H9 (cell line): ENCODE results near the gene MARCHF9. TPM values are rescaled to one million over a fixed set of nuclear protein-coding genes. Genes with fewer than 3 reads are reported as not detected.

Source experiments
- DNase-seq: peaks from one replicate; pipeline ENCODE4 v3.0.0-alpha.2; 2017
- H2AFZ ChIP-seq: one replicate; pipeline ENCODE4 v1.6.1; 2013; ENCODE audit warnings: mild to moderate bottlenecking, low read length, control low read depth, moderate library complexity
- H2AK5ac ChIP-seq: 2 replicates; pipeline ENCODE4 v1.6.1; 2013; ENCODE audit warnings: low read length, control low read depth, mixed read lengths; ENCODE audit not compliant: insufficient read length
- H2BK120ac ChIP-seq: one replicate; pipeline ENCODE4 v1.6.1; 2013; ENCODE audit warnings: low read depth, mild to moderate bottlenecking, low read length, control low read depth, inconsistent platforms; ENCODE audit not compliant: poor library complexity, severe bottlenecking
- H2BK12ac ChIP-seq: 2 replicates; pipeline ENCODE4 v1.6.1; 2013; ENCODE audit warnings: low read length, control low read depth, mixed read lengths, low read depth; ENCODE audit not compliant: insufficient read length
- H2BK15ac ChIP-seq: 2 replicates; pipeline ENCODE4 v1.6.1; 2013; ENCODE audit warnings: low read depth, low read length, control low read depth
- H2BK20ac ChIP-seq: one replicate; pipeline ENCODE4 v1.6.1; 2013; ENCODE audit warnings: low read depth, mild to moderate bottlenecking, low read length, control low read depth, inconsistent platforms; ENCODE audit not compliant: poor library complexity, severe bottlenecking
- H2BK5ac ChIP-seq: 2 replicates; pipeline ENCODE4 v1.6.1; 2013; ENCODE audit warnings: low read length, control low read depth, mixed read lengths; ENCODE audit not compliant: insufficient read length
- H3K14ac ChIP-seq: 2 replicates; pipeline ENCODE4 v1.6.1; 2013; ENCODE audit warnings: low read length, control low read depth; ENCODE audit not compliant: insufficient read depth
- H3K18ac ChIP-seq: 2 replicates; pipeline ENCODE4 v1.6.1; 2013; ENCODE audit warnings: low read depth, mild to moderate bottlenecking, mixed read lengths, low read length, control low read depth; ENCODE audit not compliant: insufficient read length
- H3K23ac ChIP-seq: 2 replicates; pipeline ENCODE4 v1.6.1; 2013; ENCODE audit warnings: low read length, control low read depth, mixed read lengths, low read depth; ENCODE audit not compliant: insufficient read length
- H3K23me2 ChIP-seq: 2 replicates; pipeline ENCODE4 v1.6.1; 2013; ENCODE audit warnings: low read depth, mild to moderate bottlenecking, mixed read lengths, low read length, control low read depth; ENCODE audit not compliant: insufficient read length, poor library complexity, severe bottlenecking
- H3K27ac ChIP-seq: 2 replicates; pipeline ENCODE4 v1.5.1; 2013; ENCODE audit warnings: low read length, control low read depth, mixed read lengths, low read depth; ENCODE audit not compliant: insufficient read length
- H3K27me3 ChIP-seq: 2 replicates; pipeline ENCODE4 v1.6.1; 2013; ENCODE audit warnings: low read length, control low read depth, inconsistent platforms; ENCODE audit not compliant: insufficient read depth
- H3K4ac ChIP-seq: 2 replicates; pipeline ENCODE4 v1.6.1; 2013; ENCODE audit warnings: low read depth, mild to moderate bottlenecking, control low read depth, inconsistent platforms, low read length, moderate library complexity
- H3K4me1 ChIP-seq: 2 replicates; pipeline ENCODE4 v1.6.1; 2013; ENCODE audit warnings: low read length, control low read depth, inconsistent platforms; ENCODE audit not compliant: insufficient read depth
- H3K4me2 ChIP-seq: 2 replicates; pipeline ENCODE4 v1.6.1; 2013; ENCODE audit warnings: low read length, control low read depth, mixed read lengths; ENCODE audit not compliant: insufficient read length, insufficient read depth
- H3K56ac ChIP-seq: 2 replicates; pipeline ENCODE4 v1.6.1; 2013; ENCODE audit warnings: low read depth, mild to moderate bottlenecking, mixed read lengths, low read length, control low read depth; ENCODE audit not compliant: insufficient read length
- H3K79me1 ChIP-seq: 2 replicates; pipeline ENCODE4 v1.6.1; 2013; ENCODE audit warnings: low read depth, mild to moderate bottlenecking, moderate library complexity, low read length, control low read depth, inconsistent platforms; ENCODE audit not compliant: insufficient read depth, poor library complexity, severe bottlenecking
- H3K79me2 ChIP-seq: 2 replicates; pipeline ENCODE4 v1.6.1; 2013; ENCODE audit warnings: low read length, control low read depth, inconsistent platforms; ENCODE audit not compliant: insufficient read depth
- H3K9ac ChIP-seq: 2 replicates; pipeline ENCODE4 v1.6.1; 2013; ENCODE audit warnings: low read length, control low read depth, mixed read lengths; ENCODE audit not compliant: insufficient read length; ENCODE audit errors: extremely low read depth
- H3K9me3 ChIP-seq: one replicate; pipeline ENCODE4 v1.6.1; 2013; ENCODE audit warnings: low read depth, low read length, inconsistent platforms; ENCODE audit not compliant: control insufficient read depth
- H3T11ph ChIP-seq: one replicate; pipeline ENCODE4 v1.6.1; 2013; ENCODE audit warnings: mild to moderate bottlenecking, low read length, control low read depth, inconsistent platforms
- H4K20me1 ChIP-seq: one replicate; pipeline ENCODE4 v1.6.1; 2013; ENCODE audit not compliant: control insufficient read depth, insufficient read length, insufficient read depth
- H4K5ac ChIP-seq: 2 replicates; pipeline ENCODE4 v1.6.1; 2013; ENCODE audit warnings: low read depth, mild to moderate bottlenecking, mixed read lengths, low read length, control low read depth; ENCODE audit not compliant: insufficient read length
- H4K8ac ChIP-seq: replicated peaks from 2 replicates; pipeline ENCODE4 v1.6.1; 2013; ENCODE audit warnings: low read length, control low read depth, mixed read lengths, low read depth; ENCODE audit not compliant: insufficient read length
- H4K91ac ChIP-seq: 2 replicates; pipeline ENCODE4 v1.6.1; 2013; ENCODE audit warnings: low read depth, mild to moderate bottlenecking, moderate library complexity, mixed read lengths, low read length, control low read depth; ENCODE audit not compliant: insufficient read length
- H3K27ac Mint-ChIP-seq, 3 experiments: 2 replicates in 2 of 3; 3 replicates in 1 of 3; pipeline ENCODE4 v1.8.0; 2020 to 2021; ENCODE audit warnings: mixed read lengths in 3 of 3, mild to moderate bottlenecking in 1 of 3, moderate library complexity in 1 of 3
- H3K27me3 Mint-ChIP-seq: 2 replicates; pipeline ENCODE4 v1.8.0; 2021; ENCODE audit warnings: low read depth, mild to moderate bottlenecking, moderate library complexity, mixed read lengths
- H3K36me3 Mint-ChIP-seq, 3 experiments: 2 replicates in 2 of 3; 3 replicates in 1 of 3; pipeline ENCODE4 v1.8.0; 2020 to 2021; ENCODE audit warnings: low read depth in 3 of 3, mixed read lengths in 3 of 3; ENCODE audit not compliant: insufficient read depth in 1 of 3
- H3K4me1 Mint-ChIP-seq, 2 experiments: 2 replicates each; pipeline ENCODE4 v1.8.0; 2020; ENCODE audit warnings: mixed read lengths in 2 of 2
- H3K4me3 Mint-ChIP-seq, 2 experiments: 2 replicates in 1 of 2; 3 replicates in 1 of 2; pipeline ENCODE4 v1.8.0; 2020 to 2021; ENCODE audit warnings: mild to moderate bottlenecking in 2 of 2, mixed read lengths in 2 of 2, moderate library complexity in 1 of 2
- H3K9me3 Mint-ChIP-seq, 2 experiments: 2 replicates in 1 of 2; 3 replicates in 1 of 2; pipeline ENCODE4 v1.8.0; 2020; ENCODE audit warnings: mild to moderate bottlenecking in 2 of 2, mixed read lengths in 2 of 2, moderate library complexity in 1 of 2
- CTCF ChIP-seq: fragments of 200-600 bp; sonication (generic); conservative IDR thresholded peaks from 3 replicates; pipeline ENCODE4 v1.8.0; 2021; ENCODE audit warnings: antibody characterized with exemption, mild to moderate bottlenecking
- WGBS: extraction: QIAGEN DNeasy Blood & Tissue Kit; methylation state at CpG from one replicate; pipeline ENCODE4 v1.1.7; 2013; ENCODE audit warnings: missing lambda C conversion rate, low lambda C conversion rate, mixed read lengths; ENCODE audit not compliant: insufficient read length; ENCODE audit errors: extremely low coverage; 5-methylcytosine and 5-hydroxymethylcytosine counted together
- total RNA-seq: library from RNA; stranded (reverse); gene quantifications from 2 replicates; pipeline ENCODE4 v1.2.1, GENCODE V29; 2021

MARCHF9 gene
- total RNA-seq, 1 experiment from 2014 or later, result 20.5 TPM

- peaks cover 18% of the 10 kb centered on the region for H3K27me3 Mint-ChIP-seq
- Histone ChIP-seq H2BK5ac (no peak within 1 kb of the TSS), H3K4me1 (0 out of 2 replicates have a peak, but pooled peaks cover 7% of the 10 kb centered on the region), H3K27ac (no peak within 1 kb of the TSS), H3K4ac (no peak within 1 kb of the TSS), H2AK5ac (peak within 1 kb of the TSS; percentile 52), H3T11ph (no peak within 1 kb of the TSS), H4K8ac (no peak within 1 kb of the TSS), H4K5ac (peak within 1 kb of the TSS; percentile 44), H2BK120ac (no peak within 1 kb of the TSS), H3K4me2 (peak within 1 kb of the TSS; percentile 83), H3K56ac (no peak within 1 kb of the TSS), H3K14ac (peak within 1 kb of the TSS; percentile 87), H2BK20ac (no peak within 1 kb of the TSS), H2BK15ac (no peak within 1 kb of the TSS), H3K27me3 (peaks cover 11% of the 10 kb centered on the region), H4K91ac (no peak within 1 kb of the TSS), H2BK12ac (no peak within 1 kb of the TSS), H4K20me1 (no peaks in the 10 kb centered on the region), H2AFZ (no peak within 1 kb of the TSS), H3K18ac (peak within 1 kb of the TSS; percentile 50), H3K79me2 (peaks cover 13% of the 10 kb centered on the region; the same call in 1 of the 2 replicates), H3K9me3 (no peaks in the 10 kb centered on the region), H3K23me2 (peaks cover 17% of the 10 kb centered on the region), H3K79me1 (no peaks in the 10 kb centered on the region), H3K9ac (peak within 1 kb of the TSS; percentile 94), H3K23ac (no peak within 1 kb of the TSS)
- no peak for TF ChIP-seq CTCF
- peaks cover 0 to 2% of the 10 kb centered on the region in 2 experiments; a peak in 2 of 5 replicates for H3K9me3 Mint-ChIP-seq
- peaks cover 43 to 44% of the 10 kb centered on the region in 2 experiments for H3K4me1 Mint-ChIP-seq
- peak within 1 kb of the TSS; percentile 82 to 100 (median 98) for H3K27ac Mint-ChIP-seq
- DNase-seq, result peak; percentile 100
- WGBS, result no CpG with 5 or more reads among the region's 58 CpGs
- peak within 1 kb of the TSS; percentile 96 to 98 for H3K4me3 Mint-ChIP-seq
- H3K36me3 Mint-ChIP-seq, result peaks cover 35 to 49% (median 45%) of the 10 kb centered on the region in 3 experiments
These were observed 2.9 kb upstream of the MARCHF9 start, which contains the start of gene CDK4 for GRCh38 chr12:57751788-57752667. Gene CDK4 (minus strand): TSS chr12:57752310. CDS start chr12:57751717, 593 bp downstream.
